ENCODE data around the gene MCIDAS.

Gene MCIDAS

GRCh38 chr5:55188656-55189540 is 38.2 kb downstream of the MCIDAS start:
- H3K27ac Mint-ChIP-seq: no peak overlapping the region
- no peaks in the 10 kb centered on the region for H3K4me1 Mint-ChIP-seq (ENCODE audit: low read depth)
- H3K4me3 Mint-ChIP-seq: no peak overlapping the region
- H3K27me3 Mint-ChIP-seq: peaks cover 62% of the 10 kb centered on the region
- DNase-seq: no peak
- no peaks in the 10 kb centered on the region for H3K9me3 Mint-ChIP-seq
- no peaks in the 10 kb centered on the region for H3K36me3 Mint-ChIP-seq (ENCODE audit: low read depth)

GRCh38 chr5:55187370-55187769 is 39.7 kb downstream of the MCIDAS start:
- Mint-ChIP-seq H3K4me3 (no peak overlapping the region), H3K4me1 (ENCODE audit: low read depth) (no peaks in the 10 kb centered on the region), H3K27ac (no peak overlapping the region), H3K27me3 (peaks cover 57% of the 10 kb centered on the region), H3K36me3 (ENCODE audit: low read depth) (no peaks in the 10 kb centered on the region), H3K9me3 (peaks cover 1% of the 10 kb centered on the region)
- DNase-seq: no peak

GRCh38 chr5:55180016-55180415 is 47.1 kb downstream of the MCIDAS start:
- Mint-ChIP-seq H3K27ac (no peak overlapping the region), H3K4me1 (ENCODE audit: low read depth) (peaks cover 17% of the 10 kb centered on the region), H3K9me3 (peaks cover 1% of the 10 kb centered on the region), H3K36me3 (ENCODE audit: low read depth) (no peaks in the 10 kb centered on the region), H3K27me3 (peaks cover 75% of the 10 kb centered on the region), H3K4me3 (no peak overlapping the region)
- DNase-seq: no peak

- no peaks in the 10 kb centered on the region for H3K36me3 Mint-ChIP-seq (ENCODE audit: low read depth)
- H3K4me1 Mint-ChIP-seq (ENCODE audit: low read depth): peaks cover 39% of the 10 kb centered on the region
- no peaks in the 10 kb centered on the region for H3K9me3 Mint-ChIP-seq
- peaks cover 90% of the 10 kb centered on the region for H3K27me3 Mint-ChIP-seq
- no peak for DNase-seq
- H3K4me3 Mint-ChIP-seq: no peak overlapping the region
- H3K27ac Mint-ChIP-seq: no peak overlapping the region
These were observed 50.0 kb downstream of the MCIDAS start for GRCh38 chr5:55177078-55177477.

GRCh38 chr5:55176176-55176818 is 50.8 kb downstream of the MCIDAS start:
- H3K27me3 Mint-ChIP-seq: peaks cover 87% of the 10 kb centered on the region
- H3K27ac Mint-ChIP-seq: no peak overlapping the region
- peak overlapping the region; percentile 61 for H3K4me3 Mint-ChIP-seq
- no peaks in the 10 kb centered on the region for H3K36me3 Mint-ChIP-seq (ENCODE audit: low read depth)
- peaks cover 39% of the 10 kb centered on the region for H3K4me1 Mint-ChIP-seq (ENCODE audit: low read depth)
- H3K9me3 Mint-ChIP-seq: no peaks in the 10 kb centered on the region
- DNase-seq: peak; percentile 62

GRCh38 chr5:55175781-55176175 is 51.3 kb downstream of the MCIDAS start:
- Mint-ChIP-seq H3K36me3 (ENCODE audit: low read depth) (no peaks in the 10 kb centered on the region), H3K27me3 (peaks cover 86% of the 10 kb centered on the region), H3K4me3 (peak overlapping the region; percentile 61), H3K4me1 (ENCODE audit: low read depth) (peaks cover 39% of the 10 kb centered on the region), H3K27ac (no peak overlapping the region), H3K9me3 (no peaks in the 10 kb centered on the region)
- no peak for DNase-seq

- H3K9me3 Mint-ChIP-seq: no peaks in the 10 kb centered on the region
- DNase-seq: peak; percentile 44
- H3K4me1 Mint-ChIP-seq (ENCODE audit: low read depth): peaks cover 44% of the 10 kb centered on the region
- H3K36me3 Mint-ChIP-seq (ENCODE audit: low read depth): no peaks in the 10 kb centered on the region
- peaks cover 76% of the 10 kb centered on the region for H3K27me3 Mint-ChIP-seq
- H3K4me3 Mint-ChIP-seq: peak overlapping the region; percentile 60
- no peak overlapping the region for H3K27ac Mint-ChIP-seq
These were observed 53.4 kb downstream of the MCIDAS start for GRCh38 chr5:55173687-55174230.

- H3K4me3 Mint-ChIP-seq: peak within 1 kb of the TSS; percentile 80
- no peak within 1 kb of the TSS for H3K27ac Mint-ChIP-seq
- peaks cover 77% of the 10 kb centered on the region for H3K27me3 Mint-ChIP-seq
- DNase-seq: peak; percentile 84
- H3K9me3 Mint-ChIP-seq: no peaks in the 10 kb centered on the region
- H3K4me1 Mint-ChIP-seq (ENCODE audit: low read depth): peaks cover 44% of the 10 kb centered on the region
- no peaks in the 10 kb centered on the region for H3K36me3 Mint-ChIP-seq (ENCODE audit: low read depth)
These were observed 54.0 kb downstream of the MCIDAS start, which contains the start of gene CDC20B for GRCh38 chr5:55172937-55173686. CDC20B (minus strand) TSS chr5:55173177; CDS start chr5:55173000, 177 bp downstream.

GRCh38 chr5:55172051-55172899 is 54.8 kb downstream of the MCIDAS start:
- peaks cover 78% of the 10 kb centered on the region for H3K27me3 Mint-ChIP-seq
- no peak for DNase-seq
- no peaks in the 10 kb centered on the region for H3K9me3 Mint-ChIP-seq
- H3K4me3 Mint-ChIP-seq: peak overlapping the region; percentile 80
- no peaks in the 10 kb centered on the region for H3K36me3 Mint-ChIP-seq (ENCODE audit: low read depth)
- H3K27ac Mint-ChIP-seq: no peak overlapping the region
- peaks cover 44% of the 10 kb centered on the region for H3K4me1 Mint-ChIP-seq (ENCODE audit: low read depth)

GRCh38 chr5:55171471-55171870 is 55.6 kb downstream of the MCIDAS start:
- Mint-ChIP-seq H3K27ac (no peak overlapping the region), H3K27me3 (peaks cover 77% of the 10 kb centered on the region), H3K4me1 (ENCODE audit: low read depth) (peaks cover 38% of the 10 kb centered on the region), H3K36me3 (ENCODE audit: low read depth) (no peaks in the 10 kb centered on the region), H3K4me3 (no peak overlapping the region), H3K9me3 (no peaks in the 10 kb centered on the region)
- no peak for DNase-seq
